Measurements from ENCODE around the gene SNED1.

Gene SNED1

DNA sequence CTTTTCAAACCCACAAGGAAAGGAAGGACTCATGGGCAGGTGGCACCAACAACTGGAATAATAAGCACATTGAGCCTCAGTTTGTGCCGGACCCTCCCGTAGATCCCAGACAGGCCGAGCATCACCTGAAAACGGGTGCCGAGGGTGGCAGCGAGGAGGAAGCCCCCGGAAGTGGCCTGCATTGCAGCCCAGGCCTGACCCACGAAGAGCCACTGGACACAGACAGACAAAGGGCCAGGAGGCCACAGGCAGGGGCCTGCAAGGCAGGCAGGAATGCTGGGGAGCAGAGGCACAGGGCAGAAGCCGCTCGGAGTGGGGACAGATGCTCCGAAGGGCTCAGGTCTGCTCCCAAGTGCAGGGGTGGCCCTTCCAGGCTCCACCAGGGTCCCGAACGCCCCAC, 71.9 kb downstream of the SNED1 start:
- DNase-seq, result no peak

- DNase-seq, result no peak
Observed at GRCh38 chr2:241070811-241071676, 72.6 kb downstream of the SNED1 start.

DNA sequence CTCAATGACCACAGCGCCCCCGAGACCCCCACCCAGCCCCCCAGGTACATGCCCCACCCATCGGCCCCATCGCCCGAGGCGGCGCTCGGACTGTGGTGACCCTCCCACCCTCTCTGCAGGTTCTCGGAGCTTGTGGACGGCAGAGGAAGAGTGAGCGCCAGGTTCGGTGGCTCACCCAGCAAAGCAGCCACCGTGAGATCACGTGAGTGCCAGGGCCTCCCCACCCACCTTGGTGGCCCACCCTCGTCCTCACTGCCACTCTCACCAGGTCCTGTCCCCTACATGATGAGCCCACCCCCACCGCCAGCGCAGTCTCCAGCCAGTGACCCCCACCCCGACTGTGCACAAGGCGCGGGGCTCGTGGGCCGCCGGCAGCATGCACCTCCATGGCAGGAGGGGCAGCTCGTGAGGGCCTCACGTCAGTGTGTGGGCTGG, 73.3 kb downstream of the SNED1 start:
- no peak for DNase-seq

DNA sequence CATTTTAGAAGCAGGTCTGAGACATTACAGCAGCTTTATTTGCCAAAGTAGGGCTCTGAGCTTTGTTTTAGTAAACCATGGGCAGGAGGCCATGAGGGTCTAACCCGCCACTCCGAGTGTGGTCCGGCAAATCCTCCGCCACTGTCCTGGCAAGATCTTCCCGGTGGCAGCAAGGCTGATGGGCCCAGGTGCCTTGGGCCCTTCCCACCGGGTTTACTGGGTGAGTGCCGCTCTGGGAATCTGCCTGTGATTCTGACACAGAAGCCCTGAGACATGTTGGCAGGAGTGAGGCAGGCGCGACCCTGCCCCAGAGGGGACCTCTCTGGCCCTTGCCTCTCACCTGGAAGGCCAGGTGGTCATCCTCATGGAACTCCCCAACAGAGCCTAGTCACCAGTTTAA, 73.7 kb downstream of the SNED1 start:
- no peak for DNase-seq

GRCh38 chr2:241072553-241073165, 74.2 kb downstream of the SNED1 start:
- no peak for DNase-seq

DNA sequence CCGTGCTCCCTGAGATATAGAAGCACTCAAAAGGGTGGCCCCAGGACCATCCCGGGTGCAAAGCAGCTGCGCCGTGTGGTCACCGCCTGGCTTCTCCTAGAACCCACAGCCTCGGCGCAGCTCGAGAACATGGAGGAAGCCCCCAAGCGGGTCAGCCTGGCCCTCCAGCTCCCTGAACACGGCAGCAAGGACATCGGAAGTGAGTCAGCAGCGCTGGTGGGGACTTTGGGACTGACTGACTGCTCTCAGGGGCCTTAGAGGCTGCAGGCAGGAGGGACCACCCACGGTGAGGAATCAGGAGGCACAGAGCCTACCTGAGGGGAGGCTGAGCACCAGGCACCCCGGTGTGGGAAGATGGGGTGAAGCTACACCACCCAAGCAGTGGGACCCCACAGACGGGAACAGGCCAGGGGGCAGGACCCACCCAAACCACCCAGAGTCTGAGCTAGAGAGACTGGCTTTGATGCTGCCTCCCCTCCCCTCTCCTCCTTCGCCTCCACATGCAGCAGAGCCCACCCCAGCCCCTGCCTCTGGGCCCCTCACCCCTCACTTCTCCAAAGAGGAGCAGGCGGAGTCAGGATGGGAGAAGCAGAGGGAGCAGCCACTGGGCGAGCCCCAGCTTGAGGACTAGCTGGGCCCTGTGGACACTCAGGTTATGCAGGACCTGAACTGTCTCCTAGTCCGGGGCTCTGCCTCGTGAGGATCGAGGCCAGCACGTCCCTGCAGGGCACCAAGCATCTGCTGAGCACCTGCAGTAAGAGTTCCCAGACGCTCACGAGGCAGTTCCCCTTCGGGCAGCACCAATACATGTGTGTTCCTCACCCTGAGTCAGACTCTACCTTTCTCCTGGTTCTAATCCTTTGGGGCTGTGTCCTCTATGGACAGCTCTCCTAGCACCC, 75.0 kb downstream of the SNED1 start:
- DNase-seq, result no peak

GRCh38 chr2:241074065-241074818, 75.8 kb downstream of the SNED1 start:
- DNase-seq, result no peak

DNA sequence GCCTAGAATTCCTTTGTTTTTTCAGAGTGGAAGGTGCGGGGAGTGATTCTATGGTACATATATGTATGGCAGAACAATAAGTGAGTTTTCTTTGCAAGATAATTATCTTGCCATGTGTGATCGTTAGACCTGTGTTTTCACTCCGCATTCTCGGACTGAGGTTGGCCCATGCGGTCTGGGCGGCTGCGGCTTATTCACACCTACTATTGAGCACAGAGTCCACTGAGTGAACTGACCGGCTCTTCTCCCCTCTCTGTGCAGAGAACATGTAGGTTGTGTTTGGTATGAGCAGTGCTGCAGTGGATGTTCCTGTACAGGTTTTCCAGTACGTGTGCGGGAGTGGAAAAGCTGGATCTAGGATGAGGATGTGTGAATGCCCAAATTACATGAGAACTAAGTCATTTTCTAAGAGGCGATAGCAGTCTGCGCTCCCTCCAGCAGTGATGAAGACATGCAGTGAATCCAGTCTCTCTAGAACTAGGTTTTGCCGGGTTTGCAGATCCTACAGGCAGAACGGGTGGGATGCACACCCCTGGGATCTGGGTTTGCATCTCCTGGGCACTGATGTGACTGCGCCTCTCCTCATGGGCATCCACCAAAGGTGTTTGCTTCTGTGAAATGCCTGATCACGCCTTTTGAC, 76.6 kb downstream of the SNED1 start:
- DNase-seq, result no peak

DNA sequence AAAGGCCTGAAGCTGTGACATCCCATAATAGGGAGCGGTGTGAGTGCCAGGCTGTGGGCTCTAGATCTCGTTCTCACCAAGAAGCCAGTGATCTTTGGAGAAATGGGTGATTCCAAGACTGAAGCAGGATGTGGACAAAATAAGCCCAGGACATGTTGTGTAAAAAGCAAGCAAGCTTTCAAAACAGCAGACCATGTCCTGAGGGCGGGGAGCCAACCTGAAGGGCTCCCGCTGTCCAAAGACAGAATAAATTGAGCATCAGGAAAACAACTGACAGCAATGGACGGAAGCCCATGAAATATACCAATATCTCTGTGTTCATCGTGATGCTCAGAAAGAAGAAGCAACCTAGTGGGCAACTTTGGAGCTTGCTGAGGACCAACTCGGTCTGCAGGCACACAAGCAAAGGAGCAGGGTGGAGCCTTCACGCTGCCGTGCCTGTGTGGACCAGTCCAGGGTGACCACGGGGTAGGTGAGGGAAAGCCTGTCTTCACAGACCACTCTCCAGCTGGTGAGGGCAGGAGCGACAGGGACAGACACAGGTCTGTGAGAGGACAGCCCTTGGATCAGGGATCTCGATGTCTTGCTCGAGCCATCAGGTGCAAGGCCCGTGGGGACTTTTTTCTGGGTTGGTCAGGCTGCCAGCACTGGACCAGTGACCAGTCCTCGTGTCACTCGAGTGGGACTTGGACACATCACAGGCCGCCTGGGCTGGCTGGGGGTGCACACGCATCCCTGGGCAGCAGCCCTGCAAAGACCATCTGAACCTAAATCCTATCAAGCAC, 82.2 kb downstream of the SNED1 start:
- no peak for DNase-seq

- DNase-seq, result no peak
Observed at GRCh38 chr2:241081190-241081642, 82.8 kb downstream of the SNED1 start.

DNA sequence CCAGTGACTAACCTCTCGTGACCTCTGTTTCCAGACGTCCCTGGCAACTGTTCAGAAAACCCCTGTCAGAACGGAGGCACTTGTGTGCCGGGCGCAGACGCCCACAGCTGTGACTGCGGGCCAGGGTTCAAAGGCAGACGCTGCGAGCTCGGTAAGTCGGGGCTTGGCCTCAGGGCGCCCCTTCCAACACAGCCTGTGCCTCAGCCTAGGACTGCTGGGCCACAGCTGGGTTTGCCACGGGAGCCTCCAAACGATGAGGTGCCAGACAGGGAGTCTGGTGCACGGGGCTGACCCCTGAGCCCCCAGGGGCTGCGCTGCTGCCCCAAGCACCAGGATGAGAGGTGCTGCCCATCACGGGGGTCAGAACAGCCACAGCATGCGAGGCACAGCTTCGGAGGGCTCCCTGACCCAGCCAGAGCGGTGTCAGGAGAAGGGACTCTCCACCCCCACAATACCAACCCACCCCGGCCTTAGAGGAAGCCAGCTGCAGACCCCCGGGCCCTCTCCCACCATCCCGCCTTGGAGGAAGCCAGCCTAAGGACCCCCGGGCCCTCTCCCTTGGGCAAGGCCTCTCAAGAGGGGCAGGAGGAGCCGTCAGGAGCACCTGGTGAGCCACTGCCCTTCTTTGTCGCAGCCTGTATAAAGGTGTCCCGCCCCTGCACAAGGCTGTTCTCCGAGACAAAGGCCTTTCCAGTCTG, 83.4 kb downstream of the SNED1 start:
- DNase-seq, result no peak

DNA sequence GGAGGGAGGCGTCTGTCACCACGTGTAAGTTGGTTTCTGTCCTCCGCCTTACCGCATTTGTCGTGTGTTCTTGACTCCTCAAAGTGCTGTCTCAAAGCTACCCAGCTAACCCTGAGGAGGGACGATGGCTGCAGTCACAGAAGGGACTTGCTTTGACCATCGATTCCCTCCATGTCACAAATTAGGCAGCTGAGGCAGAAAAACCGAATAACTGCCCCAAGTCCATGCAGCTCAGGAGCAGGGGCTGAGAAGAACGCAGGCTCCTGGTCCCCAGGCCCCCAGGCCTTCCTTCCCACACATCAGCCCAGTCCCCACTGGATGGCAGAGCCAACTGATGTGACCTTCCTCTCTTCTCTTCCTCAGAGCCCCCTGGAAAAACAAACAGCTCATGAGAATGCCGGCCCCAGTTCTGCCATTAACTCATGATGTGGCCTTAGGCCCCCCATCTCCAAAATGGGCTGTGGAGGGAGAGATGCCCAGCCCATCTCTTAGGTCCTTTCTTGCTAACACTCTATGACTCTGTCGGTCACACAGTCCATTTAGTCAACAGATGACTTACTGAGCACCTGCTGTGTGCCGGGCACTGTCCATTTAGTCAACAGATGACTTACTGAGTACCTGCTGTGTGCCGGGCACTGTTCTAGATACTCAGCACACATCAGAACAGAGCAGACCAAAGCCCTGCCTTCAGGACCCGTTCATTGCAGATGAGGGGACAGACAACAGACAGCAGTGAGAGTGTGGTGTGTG, 84.1 kb downstream of the SNED1 start:
- no peak for DNase-seq

DNA sequence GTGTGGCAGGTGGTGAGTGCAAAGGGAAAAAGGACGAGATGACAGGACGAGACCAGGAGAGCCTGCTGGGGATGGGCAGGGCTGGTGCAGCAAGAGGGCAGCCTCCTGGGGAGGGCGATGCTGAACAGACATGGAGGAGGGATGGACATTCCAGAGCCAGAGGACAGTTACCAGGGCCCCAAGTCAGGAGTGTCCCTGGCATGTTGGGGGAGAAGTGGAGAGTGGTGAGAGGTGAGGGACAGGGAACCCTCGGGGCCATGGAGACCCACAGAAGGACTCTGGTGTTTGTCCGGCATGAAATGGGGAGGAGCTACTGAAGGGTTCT, 84.6 kb downstream of the SNED1 start:
- no peak for DNase-seq

- DNase-seq, result no peak
Observed at GRCh38 chr2:241084856-241085444, 86.5 kb downstream of the SNED1 start.

DNA sequence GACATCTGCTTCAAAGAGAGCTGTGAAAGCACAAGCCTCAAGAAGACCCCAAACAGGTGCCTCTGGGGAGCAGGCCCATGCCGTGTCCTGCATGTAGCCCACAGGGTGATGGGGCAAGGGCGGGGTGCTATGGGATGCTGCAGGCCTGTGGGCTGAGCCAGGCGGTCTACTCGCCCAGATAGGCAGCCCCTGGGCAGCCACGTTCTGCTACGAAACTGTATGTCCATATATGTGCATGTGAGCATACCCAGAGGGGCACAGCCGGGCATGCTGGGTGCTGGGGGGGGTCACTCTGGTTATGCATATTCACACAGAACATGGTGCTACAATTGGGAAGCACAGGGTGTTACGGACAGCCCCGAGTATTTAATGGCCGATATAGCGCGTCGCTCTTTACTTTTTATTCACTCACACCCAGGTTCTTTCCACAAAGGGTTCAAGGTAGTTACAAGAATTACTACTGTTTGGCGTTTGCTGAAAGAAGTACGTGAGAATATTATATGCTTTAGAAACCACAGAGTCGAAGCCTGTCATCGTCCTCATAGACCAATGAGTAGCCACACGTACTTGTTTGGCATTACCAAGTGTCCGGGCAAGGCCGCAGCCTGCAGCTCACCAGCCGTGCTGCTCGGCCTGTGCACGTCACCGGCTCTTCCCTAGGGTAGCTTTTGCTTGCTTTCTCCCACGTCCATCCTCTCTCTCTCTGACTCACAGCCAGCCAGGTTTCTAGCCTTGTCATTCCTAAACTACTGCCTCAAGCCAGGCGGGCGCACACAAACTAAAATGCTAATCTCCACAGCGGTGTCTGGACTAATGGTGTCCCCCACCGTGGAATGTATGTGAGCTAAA, 89.2 kb downstream of the SNED1 start:
- DNase-seq, result no peak

GRCh38 chr2:241088376-241088775, 90.0 kb downstream of the SNED1 start:
- no peak for DNase-seq

DNA sequence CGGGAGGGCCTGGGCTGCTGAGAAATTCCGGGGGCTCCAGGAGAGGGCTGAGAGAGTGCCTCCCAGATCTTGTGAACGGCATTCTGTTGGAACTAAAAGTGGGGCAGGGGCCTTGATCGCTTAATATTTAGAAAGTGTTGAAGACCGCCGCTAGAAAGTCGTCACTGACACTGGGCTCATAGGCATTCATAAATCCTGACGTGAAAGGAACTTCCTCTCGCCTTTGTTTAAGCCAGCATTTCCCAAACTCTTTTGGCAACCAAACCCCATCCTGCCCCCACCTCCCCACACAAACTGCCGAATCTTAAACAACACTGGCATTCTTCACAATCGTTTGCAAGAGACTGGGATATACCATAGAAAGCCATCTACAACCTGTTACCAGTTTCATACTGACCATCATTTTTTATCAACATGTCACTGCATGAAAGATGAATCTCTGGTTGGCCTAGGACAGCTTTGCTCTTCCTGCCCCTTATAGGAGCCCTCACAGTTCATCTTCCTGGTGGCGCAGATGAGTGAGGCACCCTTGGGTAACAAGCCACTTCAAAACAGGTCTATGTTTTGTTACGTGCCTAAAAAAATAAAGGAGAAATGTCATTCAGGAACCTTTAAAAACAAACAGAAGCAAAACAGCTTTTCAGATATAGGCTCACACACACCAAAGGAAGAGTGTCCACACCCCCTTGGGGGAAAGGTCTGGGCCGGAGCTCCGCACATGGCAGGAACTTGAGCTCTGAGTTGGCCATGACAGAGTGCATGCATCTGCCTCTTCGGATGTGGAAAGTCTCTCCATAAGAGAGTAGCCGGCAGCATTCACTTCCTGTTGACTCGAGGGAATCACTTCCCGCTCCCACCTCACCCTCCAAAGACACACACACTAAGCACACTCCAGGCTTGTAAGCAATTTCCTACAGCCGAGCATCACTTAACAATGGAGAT, 90.6 kb downstream of the SNED1 start:
- DNase-seq, result no peak
